NT2/D1 (cell line): ENCODE measurements around the gene CCDC91.

Source experiments
- SUZ12 ChIP-seq: IDR thresholded peaks from 2 replicates; pipeline ENCODE4 v1.6.1; 2011; ENCODE audit not compliant: insufficient read length, insufficient read depth; ENCODE audit errors: extremely low read depth
- ZNF274 ChIP-seq: IDR thresholded peaks from 2 replicates; pipeline ENCODE4 v1.6.1; 2011; ENCODE audit warnings: mild to moderate bottlenecking, low read depth, low read length

DNA sequence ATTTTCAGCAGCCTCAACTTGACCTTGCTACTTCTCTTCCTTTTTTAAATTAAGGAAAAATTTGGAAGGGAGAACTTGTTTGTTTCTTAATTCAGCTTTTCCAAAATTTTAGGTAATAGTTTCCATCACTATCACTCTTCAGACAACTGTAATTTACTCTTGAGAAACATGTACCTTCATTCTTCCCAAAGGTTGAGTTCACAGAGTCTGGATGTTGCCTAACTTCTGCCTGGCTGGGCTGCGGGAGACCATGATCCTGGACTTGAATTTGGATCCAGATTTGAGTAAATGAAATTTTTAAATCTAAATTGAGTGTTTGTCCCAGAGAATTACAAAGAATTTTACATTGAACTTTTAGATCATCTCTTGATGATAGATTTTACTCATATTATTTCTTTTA is 193.1 kb downstream of the CCDC91 start:
- TF ChIP-seq SUZ12 (no peak), ZNF274 (no peak)
